Amniotic epithelial cell (primary cell): ENCODE results near the gene KLF13.

Experiments used
- DNase-seq: peaks from one replicate; pipeline ENCODE4 v3.0.0-alpha.2; 2010; ENCODE audit warnings: low read depth

Gene KLF13

GRCh38 chr15:31300208-31300661 is 26.4 kb upstream of the KLF13 start:
- DNase-seq, result no peak

- no peak for DNase-seq
Measured at GRCh38 chr15:31300981-31301672, 25.5 kb upstream of the KLF13 start.

GRCh38 chr15:31301673-31301990 is 25.0 kb upstream of the KLF13 start:
- no peak for DNase-seq

GRCh38 chr15:31302029-31302657 is 24.5 kb upstream of the KLF13 start:
- DNase-seq, result no peak

GRCh38 chr15:31302778-31303725 is 23.6 kb upstream of the KLF13 start:
- DNase-seq, result no peak

GRCh38 chr15:31303726-31304648 is 22.6 kb upstream of the KLF13 start:
- DNase-seq, result no peak

GRCh38 chr15:31304751-31305365 is 21.8 kb upstream of the KLF13 start:
- DNase-seq, result no peak

GRCh38 chr15:31305375-31305774 is 21.3 kb upstream of the KLF13 start:
- no peak for DNase-seq

- no peak for DNase-seq
Measured at GRCh38 chr15:31305796-31306425, 20.7 kb upstream of the KLF13 start.

- DNase-seq, result no peak
Measured at GRCh38 chr15:31306426-31307269, 20.0 kb upstream of the KLF13 start.

GRCh38 chr15:31307270-31308184 is 19.1 kb upstream of the KLF13 start:
- DNase-seq, result no peak

- DNase-seq, result no peak
Measured at GRCh38 chr15:31308185-31308639, 18.4 kb upstream of the KLF13 start.

- no peak for DNase-seq
Measured at GRCh38 chr15:31309893-31310606, 16.6 kb upstream of the KLF13 start.

GRCh38 chr15:31311735-31312619 is 14.7 kb upstream of the KLF13 start:
- DNase-seq, result no peak

GRCh38 chr15:31313223-31313622 is 13.4 kb upstream of the KLF13 start:
- no peak for DNase-seq

GRCh38 chr15:31314380-31314779 is 12.3 kb upstream of the KLF13 start:
- no peak for DNase-seq
